MM.1S (cell line): Measurements from ENCODE around the gene DFFB.

Experiments used
- DNase-seq: peaks from one replicate; pipeline ENCODE4 v3.0.0-alpha.2; 2015
- H2AFZ ChIP-seq: fragments of 300-600 bp; sonication (generic); 2 replicates; pipeline ENCODE4 v1.6.0; 2016; ENCODE audit warnings: antibody characterized with exemption, low read length
- H3F3A ChIP-seq: fragments of 300-600 bp; sonication (generic); 2 replicates; pipeline ENCODE4 v1.6.1; 2016; ENCODE audit warnings: mild to moderate bottlenecking, antibody characterized with exemption, low read length, moderate library complexity, mixed read lengths; ENCODE audit not compliant: insufficient read depth
- H3K27ac ChIP-seq: fragments of 300-600 bp; sonication (generic); 2 replicates; pipeline ENCODE4 v1.5.1; 2016; ENCODE audit warnings: mild to moderate bottlenecking, low read length
- H3K27me3 ChIP-seq: fragments of 300-600 bp; sonication (generic); replicated peaks from 2 replicates; pipeline ENCODE4 v1.6.0; 2016; ENCODE audit warnings: low read length; ENCODE audit not compliant: insufficient read depth
- H3K36me3 ChIP-seq: fragments of 300-600 bp; sonication (generic); replicated peaks from 2 replicates; pipeline ENCODE4 v1.6.1; 2016; ENCODE audit warnings: mild to moderate bottlenecking, low read length, mixed read lengths; ENCODE audit not compliant: insufficient read depth
- H3K4me1 ChIP-seq: fragments of 300-600 bp; sonication (generic); 2 replicates; pipeline ENCODE4 v1.6.1; 2016; ENCODE audit warnings: low read length, mixed read lengths
- H3K4me2 ChIP-seq: fragments of 300-600 bp; sonication (generic); 2 replicates; pipeline ENCODE4 v1.6.0; 2016; ENCODE audit warnings: low read depth, low read length
- H3K4me3 ChIP-seq: fragments of 300-600 bp; sonication (generic); 2 replicates; pipeline ENCODE4 v1.5.1; 2016; ENCODE audit warnings: low read length, mixed read lengths
- H3K79me2 ChIP-seq: fragments of 300-600 bp; sonication (generic); 2 replicates; pipeline ENCODE4 v1.6.1; 2016; ENCODE audit warnings: mixed run types, low read length, mixed read lengths
- H3K9ac ChIP-seq: fragments of 300-600 bp; sonication (generic); 2 replicates; pipeline ENCODE4 v1.6.1; 2016; ENCODE audit warnings: low read length, mixed read lengths
- H3K9me2 ChIP-seq: fragments of 300-600 bp; sonication (generic); replicated peaks from 2 replicates; pipeline ENCODE4 v1.6.1; 2016; ENCODE audit warnings: mild to moderate bottlenecking, low read length, mixed read lengths; ENCODE audit not compliant: insufficient read depth
- H3K9me3 ChIP-seq: fragments of 300-600 bp; sonication (generic); replicated peaks from 2 replicates; pipeline ENCODE4 v1.6.1; 2016; ENCODE audit warnings: mild to moderate bottlenecking, low read length, mixed read lengths; ENCODE audit not compliant: insufficient read depth
- H4K20me1 ChIP-seq: fragments of 300-600 bp; sonication (generic); 2 replicates; pipeline ENCODE4 v1.6.1; 2016; ENCODE audit warnings: mild to moderate bottlenecking, low read length, moderate library complexity, mixed read lengths; ENCODE audit not compliant: insufficient read depth
- CTCF ChIP-seq: fragments of 300-600 bp; sonication (generic); IDR thresholded peaks from 2 replicates; pipeline ENCODE4 v1.5.1; 2016; ENCODE audit warnings: antibody characterized with exemption, low read length, mixed read lengths
- EZH2 ChIP-seq: fragments of 300-600 bp; sonication (generic); optimal IDR thresholded peaks from 2 replicates; pipeline ENCODE3; 2017; ENCODE audit warnings: low read depth, mild to moderate bottlenecking, antibody characterized with exemption, low read length, mixed read lengths
- EZH2phosphoT487 ChIP-seq: fragments of 300-600 bp; sonication (generic); IDR thresholded peaks from 2 replicates; pipeline ENCODE4 v1.6.1; 2018; ENCODE audit warnings: antibody characterized with exemption, low read length

Gene DFFB

GRCh38 chr1:3888301-3888700, 31.0 kb downstream of the DFFB start:
- no peaks in the 10 kb centered on the region for H3K9me3 ChIP-seq
- no peaks in the 10 kb centered on the region for H4K20me1 ChIP-seq
- no peaks in the 10 kb centered on the region for H3K9me2 ChIP-seq
- no peak overlapping the region for H3K9ac ChIP-seq
- H2AFZ ChIP-seq = no peak overlapping the region
- TF ChIP-seq EZH2 (no peak), CTCF (no peak), EZH2phosphoT487 (no peak)
- no peak overlapping the region for H3K4me2 ChIP-seq
- H3F3A ChIP-seq = no peaks in the 10 kb centered on the region
- H3K27ac ChIP-seq = no peak overlapping the region
- no peaks in the 10 kb centered on the region for H3K27me3 ChIP-seq
- no peaks in the 10 kb centered on the region; the same call in 1 of the 2 replicates for H3K36me3 ChIP-seq
- peaks cover 7% of the 10 kb centered on the region for H3K79me2 ChIP-seq
- no peak for DNase-seq
- no peaks in the 10 kb centered on the region for H3K4me1 ChIP-seq
- no peak overlapping the region for H3K4me3 ChIP-seq

- no peak overlapping the region for H3K27ac ChIP-seq
- no peak overlapping the region for H3K9ac ChIP-seq
- H3K79me2 ChIP-seq = peaks cover 18% of the 10 kb centered on the region
- no peak overlapping the region for H3K4me2 ChIP-seq
- H3K4me1 ChIP-seq = no peaks in the 10 kb centered on the region
- no peaks in the 10 kb centered on the region for H3K27me3 ChIP-seq
- no peak overlapping the region for H3K4me3 ChIP-seq
- no peaks in the 10 kb centered on the region; the same call in 1 of the 2 replicates for H3K36me3 ChIP-seq
- H4K20me1 ChIP-seq = no peaks in the 10 kb centered on the region
- H3K9me2 ChIP-seq = no peaks in the 10 kb centered on the region
- no peak for TF ChIP-seq CTCF
- no peak for TF ChIP-seq EZH2phosphoT487
- no peak for TF ChIP-seq EZH2
- H3F3A ChIP-seq = no peaks in the 10 kb centered on the region
- DNase-seq = no peak
- H2AFZ ChIP-seq = no peak overlapping the region
- no peaks in the 10 kb centered on the region for H3K9me3 ChIP-seq
These were observed 32.7 kb downstream of the DFFB start for GRCh38 chr1:3889936-3890335.

- H3F3A ChIP-seq = no peaks in the 10 kb centered on the region
- no peaks in the 10 kb centered on the region for H4K20me1 ChIP-seq
- no peak for DNase-seq
- H3K4me3 ChIP-seq = no peak overlapping the region
- no peaks in the 10 kb centered on the region for H3K27me3 ChIP-seq
- no peaks in the 10 kb centered on the region for H3K4me1 ChIP-seq
- H2AFZ ChIP-seq = no peak overlapping the region
- TF ChIP-seq CTCF (no peak), EZH2 (no peak)
- no peak overlapping the region for H3K4me2 ChIP-seq
- no peak overlapping the region for H3K9ac ChIP-seq
- no peaks in the 10 kb centered on the region for H3K9me2 ChIP-seq
- no peak overlapping the region for H3K27ac ChIP-seq
- no peaks in the 10 kb centered on the region; the same call in 1 of the 2 replicates for H3K36me3 ChIP-seq
- H3K9me3 ChIP-seq = no peaks in the 10 kb centered on the region
- peaks cover 25% of the 10 kb centered on the region for H3K79me2 ChIP-seq
These were observed 33.4 kb downstream of the DFFB start for GRCh38 chr1:3890389-3891328.
